Testis (tissue), 3 donors: ENCODE data around the gene NKD1. TPM values are rescaled to one million over a fixed set of nuclear protein-coding genes. Genes with fewer than 3 reads are reported as not detected.

Experiments used
- DNase-seq: peaks from one replicate; pipeline ENCODE4 v3.0.0-alpha.2; 2019
- H3K27ac ChIP-seq, 2 donors: fragments of 200-600 bp; sonication (generic); one replicate each; pipeline ENCODE4 v1.5.1; 2019
- H3K27me3 ChIP-seq: fragments of 200-600 bp; sonication (generic); one replicate; pipeline ENCODE4 v1.5.1; 2019
- H3K36me3 ChIP-seq: fragments of 200-600 bp; sonication (generic); one replicate; pipeline ENCODE4 v1.5.1; 2017; ENCODE audit warnings: low read depth; ENCODE audit errors: missing control alignments
- H3K4me1 ChIP-seq: fragments of 200-600 bp; sonication (generic); one replicate; pipeline ENCODE4 v1.5.1; 2019
- H3K4me3 ChIP-seq, 2 donors: fragments of 200-600 bp; sonication (generic); one replicate each; pipeline ENCODE4 v1.5.1; 2017 to 2019
- H3K9me3 ChIP-seq: fragments of 200-600 bp; sonication (generic); one replicate; pipeline ENCODE4 v1.5.1; 2017
- POLR2A ChIP-seq: fragments of 450-650 bp; IDR thresholded peaks from one replicate; pipeline ENCODE4 v1.6.1; 2017; ENCODE audit warnings: antibody characterized with exemption, mild to moderate bottlenecking, moderate library complexity
- WGBS, 2 donors: methylation state at CpG; one replicate each; pipeline ENCODE4 v1.1.5; 2018; 5-methylcytosine and 5-hydroxymethylcytosine counted together
- intact Hi-C: fragments of 100-400 bp; cut with DNase I; formaldehyde crosslinking; loops from one replicate; pipeline ENCODE4 v1.15.1; 2023; ENCODE audit warnings: low total_unique reads
- polyA plus RNA-seq: library from polyadenylated mRNA; stranded (reverse); fragments of 350-450 nt; fragmentation: Illumina TruSeq; extraction: RNeasy Lipid Tissue Mini Kit (QIAGEN cat#74804); gene quantifications from one replicate; pipeline ENCODE4 v1.2.3, GENCODE V29; 2014; ENCODE audit warnings: low read depth, low replicate concordance; ENCODE audit not compliant: insufficient read depth
- total RNA-seq, 2 donors: library from RNA; depleted of rRNA; stranded (reverse); fragments of >200 nt; gene quantifications; one replicate each; pipeline ENCODE4 v1.2.3, GENCODE V29; 2016
- TF ChIP-seq, protein P1 (sequence below), 3 experiments: fragments of 450-650 bp in 2 of 3; fragments of 200-600 bp in 1 of 3; sonication (generic) in 1 of 3; IDR thresholded peaks; one replicate each; pipeline ENCODE4 v1.5.1; 2016 to 2019; ENCODE audit warnings: antibody characterized with exemption in 3 of 3, mild to moderate bottlenecking in 2 of 3, moderate library complexity in 1 of 3

The NKD1 gene
- total and polyA plus RNA-seq, 3 donors from 2014 or later = 5.9 to 14.4 (median 8.4) TPM

DNA sequence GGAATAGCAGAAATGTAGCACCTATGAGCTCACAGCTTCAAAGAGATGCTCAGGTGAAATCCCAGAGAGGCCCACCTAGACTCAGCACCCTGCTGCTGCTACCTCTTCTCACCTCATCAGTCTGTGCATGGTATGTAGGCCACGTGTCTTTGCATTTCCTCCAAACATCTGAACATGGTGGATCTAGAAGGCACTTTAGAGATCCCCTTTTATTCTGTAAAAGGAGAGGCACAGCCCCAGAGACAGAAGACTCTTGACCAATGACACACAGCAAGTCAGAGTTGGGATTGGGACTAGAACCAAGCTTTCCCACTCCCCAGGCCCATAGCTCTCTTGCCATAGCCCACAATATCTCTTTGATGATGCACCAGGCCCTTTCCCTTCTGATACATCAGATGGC, 19.4 kb upstream of the NKD1 start:
- Histone ChIP-seq H3K4me3 (no peak overlapping the region), H3K4me1 (no peaks in the 10 kb centered on the region), H3K36me3 (no peaks in the 10 kb centered on the region), H3K27ac (no peak overlapping the region), H3K27me3 (no peaks in the 10 kb centered on the region), H3K9me3 (no peaks in the 10 kb centered on the region)
- DNase-seq = no peak
- 76 to 86% methylated on average over 1 of the region's 1 CpG for WGBS, 2 donors
- TF ChIP-seq, protein P1, sequence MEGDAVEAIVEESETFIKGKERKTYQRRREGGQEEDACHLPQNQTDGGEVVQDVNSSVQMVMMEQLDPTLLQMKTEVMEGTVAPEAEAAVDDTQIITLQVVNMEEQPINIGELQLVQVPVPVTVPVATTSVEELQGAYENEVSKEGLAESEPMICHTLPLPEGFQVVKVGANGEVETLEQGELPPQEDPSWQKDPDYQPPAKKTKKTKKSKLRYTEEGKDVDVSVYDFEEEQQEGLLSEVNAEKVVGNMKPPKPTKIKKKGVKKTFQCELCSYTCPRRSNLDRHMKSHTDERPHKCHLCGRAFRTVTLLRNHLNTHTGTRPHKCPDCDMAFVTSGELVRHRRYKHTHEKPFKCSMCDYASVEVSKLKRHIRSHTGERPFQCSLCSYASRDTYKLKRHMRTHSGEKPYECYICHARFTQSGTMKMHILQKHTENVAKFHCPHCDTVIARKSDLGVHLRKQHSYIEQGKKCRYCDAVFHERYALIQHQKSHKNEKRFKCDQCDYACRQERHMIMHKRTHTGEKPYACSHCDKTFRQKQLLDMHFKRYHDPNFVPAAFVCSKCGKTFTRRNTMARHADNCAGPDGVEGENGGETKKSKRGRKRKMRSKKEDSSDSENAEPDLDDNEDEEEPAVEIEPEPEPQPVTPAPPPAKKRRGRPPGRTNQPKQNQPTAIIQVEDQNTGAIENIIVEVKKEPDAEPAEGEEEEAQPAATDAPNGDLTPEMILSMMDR (IDR thresholded peaks at IDR 0.05) = no peak
- no peak for TF ChIP-seq POLR2A
- intact Hi-C loops = no loop called here

DNA sequence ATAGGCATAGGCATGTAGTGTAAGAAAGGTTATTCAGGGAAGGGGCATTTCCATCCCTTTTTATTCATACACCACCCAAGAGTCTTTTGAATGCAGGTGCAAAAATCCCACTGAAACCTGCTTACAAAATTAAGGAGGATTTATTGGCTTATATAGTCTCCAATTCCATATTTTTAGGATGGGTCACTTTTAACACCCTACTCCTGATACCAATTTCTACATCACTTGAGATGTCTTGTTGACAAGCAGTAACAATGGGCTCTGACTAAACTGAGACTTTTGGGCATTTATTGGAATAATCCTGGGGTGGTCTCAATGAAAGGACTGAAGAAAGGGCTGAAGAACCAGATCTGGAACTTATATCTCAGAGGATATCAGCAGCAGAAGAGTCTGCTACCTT, 18.9 kb upstream of the NKD1 start:
- Histone ChIP-seq H3K4me1 (no peaks in the 10 kb centered on the region), H3K9me3 (no peaks in the 10 kb centered on the region), H3K4me3 (no peak overlapping the region), H3K27me3 (no peaks in the 10 kb centered on the region), H3K27ac (no peak overlapping the region), H3K36me3 (no peaks in the 10 kb centered on the region)
- intact Hi-C loops = no loop called here
- TF ChIP-seq, protein P1 (IDR thresholded peaks at IDR 0.05) = no peak
- TF ChIP-seq POLR2A = no peak
- DNase-seq = no peak

DNA sequence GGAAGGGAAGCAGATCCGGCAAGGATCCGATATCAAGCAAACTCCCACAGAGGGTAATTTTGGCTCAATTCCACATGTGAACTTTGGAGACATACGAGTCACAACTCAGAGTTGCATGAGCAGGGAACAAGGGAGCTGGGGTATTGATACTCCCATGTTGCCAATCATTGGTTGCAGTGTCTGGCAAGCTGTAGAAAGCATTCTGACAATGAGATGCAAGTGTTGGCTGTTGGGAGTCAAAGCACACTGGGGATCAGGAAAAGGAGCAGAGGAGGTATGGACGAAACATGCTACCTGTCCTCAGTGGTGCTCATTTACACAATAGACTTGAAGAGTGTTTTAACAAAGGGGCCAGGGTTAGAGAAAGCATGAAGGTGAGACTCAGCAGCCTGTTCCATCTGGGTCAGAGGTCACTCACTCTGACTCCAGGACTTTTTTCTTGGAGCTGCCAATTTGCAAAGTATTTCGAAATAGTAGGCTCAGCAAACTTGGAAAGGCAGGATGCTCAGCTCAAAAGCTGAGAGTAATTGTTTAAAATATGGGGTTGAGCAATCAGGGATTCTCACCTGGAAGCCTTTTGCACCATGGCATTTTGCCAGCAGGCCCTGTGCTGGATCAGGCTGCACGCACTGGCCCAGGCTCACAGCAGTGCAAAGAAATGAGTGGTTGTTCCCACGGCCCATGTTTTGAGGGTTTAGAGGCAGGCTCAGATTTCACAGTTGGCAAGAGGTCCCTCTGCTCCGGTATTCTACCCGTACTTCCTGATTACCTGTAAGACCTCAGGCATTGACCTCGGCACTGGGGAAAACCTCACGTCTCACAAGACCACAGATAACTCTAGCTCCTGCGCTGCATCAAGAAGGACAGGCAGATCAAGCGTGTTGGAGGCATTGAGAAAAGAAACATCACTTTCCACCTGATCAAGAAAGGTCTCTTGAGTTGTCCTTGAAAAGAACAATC, 17.6 kb upstream of the NKD1 start:
- no peaks in the 10 kb centered on the region for H3K27me3 ChIP-seq
- no peak overlapping the region for H3K27ac ChIP-seq
- no peak for DNase-seq
- H3K9me3 ChIP-seq = no peaks in the 10 kb centered on the region
- intact Hi-C loops = no loop called here
- H3K36me3 ChIP-seq = no peaks in the 10 kb centered on the region
- 82 to 83% methylated on average over 12 to 13 of the region's 13 CpGs for WGBS, 2 donors
- H3K4me1 ChIP-seq = no peaks in the 10 kb centered on the region
- no peak overlapping the region for H3K4me3 ChIP-seq
- no peak for TF ChIP-seq POLR2A
- TF ChIP-seq, protein P1 (IDR thresholded peaks at IDR 0.05) = no peak

DNA sequence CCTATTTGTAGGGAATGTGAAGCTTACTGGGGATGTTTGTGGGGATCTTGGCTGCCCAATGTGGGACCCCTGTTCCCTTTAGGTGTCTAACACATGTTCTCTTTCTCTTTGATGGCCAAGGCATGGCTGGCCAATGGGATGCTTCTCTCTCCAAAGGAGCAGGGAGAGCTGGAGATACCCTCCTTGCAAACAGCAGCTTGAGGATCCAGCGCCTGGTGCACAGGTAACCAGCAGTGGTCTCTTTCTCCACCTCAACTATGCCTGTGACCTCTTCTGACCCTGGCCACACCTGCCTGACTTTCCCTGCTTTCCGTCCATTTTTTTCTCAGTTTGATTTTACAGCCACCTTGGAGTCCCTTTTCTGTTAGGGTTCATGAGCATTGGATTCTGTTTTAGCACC, 16.8 kb upstream of the NKD1 start:
- H3K27me3 ChIP-seq = no peaks in the 10 kb centered on the region
- WGBS, 2 donors = 92 to 97% methylated on average over 2 of the region's 2 CpGs
- no peaks in the 10 kb centered on the region for H3K9me3 ChIP-seq
- no peaks in the 10 kb centered on the region for H3K4me1 ChIP-seq
- H3K27ac ChIP-seq = no peak overlapping the region
- intact Hi-C loops = no loop called here
- no peaks in the 10 kb centered on the region for H3K36me3 ChIP-seq
- no peak for DNase-seq
- no peak for TF ChIP-seq POLR2A
- no peak overlapping the region for H3K4me3 ChIP-seq

DNA sequence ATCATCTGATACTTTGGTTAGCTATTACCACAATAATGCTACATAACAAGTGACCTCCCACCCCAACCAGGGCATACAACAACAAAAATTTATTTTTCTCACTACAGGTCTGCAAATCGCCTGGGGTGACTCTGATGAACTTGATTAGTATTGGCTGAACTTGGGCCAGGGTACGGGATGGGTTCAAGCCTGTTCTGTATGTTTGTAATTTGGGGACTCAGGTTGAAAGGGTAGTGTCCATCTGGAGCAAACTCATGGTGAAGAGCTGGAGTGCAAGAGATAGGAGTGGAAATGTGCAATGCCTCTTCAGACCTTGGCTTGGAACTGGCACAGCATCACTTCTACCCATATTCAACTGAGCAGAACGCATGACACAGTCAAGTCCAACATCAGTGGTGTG, 16.3 kb upstream of the NKD1 start:
- no peak overlapping the region for H3K27ac ChIP-seq
- H3K4me1 ChIP-seq = no peaks in the 10 kb centered on the region
- H3K9me3 ChIP-seq = no peaks in the 10 kb centered on the region
- H3K36me3 ChIP-seq = no peaks in the 10 kb centered on the region
- no peak for DNase-seq
- TF ChIP-seq, protein P1 (IDR thresholded peaks at IDR 0.05) = no peak
- no peak for TF ChIP-seq POLR2A
- 89 to 95% methylated on average over 3 of the region's 3 CpGs for WGBS, 2 donors
- no peaks in the 10 kb centered on the region for H3K27me3 ChIP-seq
- intact Hi-C loops = no loop called here
- H3K4me3 ChIP-seq = no peak overlapping the region
